GM06990 (cell line): Measurements from ENCODE around the gene SATB2.

Experiments used
- DNase-seq: peaks from one replicate; pipeline ENCODE4 v3.0.0-alpha.2; 2011; ENCODE audit not compliant: insufficient read length; ENCODE audit errors: extremely low read depth
- H3K27me3 ChIP-seq: replicated peaks from 2 replicates; pipeline ENCODE4 v1.6.0; 2011; ENCODE audit warnings: low read length; ENCODE audit not compliant: control insufficient read depth, insufficient read depth
- H3K36me3 ChIP-seq: 2 replicates; pipeline ENCODE4 v1.5.1; 2011; ENCODE audit warnings: low read length; ENCODE audit not compliant: control insufficient read depth, insufficient read depth
- H3K4me3 ChIP-seq: replicated peaks from 2 replicates; pipeline ENCODE4 v1.5.1; 2011; ENCODE audit warnings: low read depth, mild to moderate bottlenecking, control low read depth, low read length
- CTCF ChIP-seq: IDR thresholded peaks from 2 replicates; pipeline ENCODE4 v1.5.1; 2011; ENCODE audit warnings: low read length, control low read depth, mild to moderate bottlenecking, inconsistent platforms; ENCODE audit not compliant: insufficient read depth, poor library complexity, severe bottlenecking

The SATB2 gene

GRCh38 chr2:199457147-199458008 lies at the start of gene SATB2:
Gene SATB2 (minus strand): TSS chr2:199457939. CDS start chr2:199456037, 1,902 bp downstream.
- H3K4me3 ChIP-seq: peak within 1 kb of the TSS; percentile 78
- no peaks in the 10 kb centered on the region; the same call in none of the 2 replicates for H3K27me3 ChIP-seq
- DNase-seq: no peak
- no peaks in the 10 kb centered on the region for H3K36me3 ChIP-seq
- no peak for TF ChIP-seq CTCF

GRCh38 chr2:199505755-199506403 lies 48.1 kb upstream of the SATB2 start:
- no peak for TF ChIP-seq CTCF
- Histone ChIP-seq H3K4me3 (no peak overlapping the region), H3K27me3 (peaks cover 2% of the 10 kb centered on the region; the same call in 1 of the 2 replicates), H3K36me3 (no peaks in the 10 kb centered on the region)
- DNase-seq: no peak

GRCh38 chr2:199503148-199503547 lies 45.4 kb upstream of the SATB2 start:
- TF ChIP-seq CTCF: no peak

GRCh38 chr2:199499005-199499404 lies 41.3 kb upstream of the SATB2 start:
- no peak for DNase-seq
- Histone ChIP-seq H3K36me3 (no peaks in the 10 kb centered on the region), H3K4me3 (no peak overlapping the region), H3K27me3 (no peaks in the 10 kb centered on the region)
- TF ChIP-seq CTCF: no peak

More at GRCh38 chr2:199503148-199503547, 45.4 kb upstream of the SATB2 start:
- Histone ChIP-seq H3K27me3 (peaks cover 2% of the 10 kb centered on the region; the same call in 1 of the 2 replicates), H3K4me3 (no peak overlapping the region), H3K36me3 (no peaks in the 10 kb centered on the region)
- DNase-seq: no peak

- TF ChIP-seq CTCF: no peak
- no peak overlapping the region for H3K4me3 ChIP-seq
- H3K27me3 ChIP-seq: no peaks in the 10 kb centered on the region
- no peaks in the 10 kb centered on the region for H3K36me3 ChIP-seq
- DNase-seq: no peak
Measured at GRCh38 chr2:199495147-199495546, 37.4 kb upstream of the SATB2 start.
